Tibial nerve (tissue), 4 donors: Measurements from ENCODE around the gene CYBA.

Experiments used
- EP300 ChIP-seq, 2 donors: sonication (generic); formaldehyde crosslinking; IDR thresholded peaks; one replicate each; pipeline ENCODE4 v1.6.1; 2017; ENCODE audit warnings: antibody characterized with exemption in 2 of 2, mild to moderate bottlenecking in 1 of 2
- POLR2A ChIP-seq, 2 donors: fragments of 450-650 bp; IDR thresholded peaks; one replicate each; pipeline ENCODE4 v1.6.1; 2017; ENCODE audit warnings: antibody characterized with exemption in 2 of 2, mild to moderate bottlenecking in 2 of 2, moderate library complexity in 2 of 2
- TF ChIP-seq, protein P1 (sequence below), 5 experiments: fragments of 200-600 bp in 3 of 5; fragments of 450-650 bp in 2 of 5; sonication (generic) in 3 of 5; IDR thresholded peaks; one replicate each; pipeline ENCODE4 v1.5.1; 2016 to 2019; ENCODE audit warnings: antibody characterized with exemption in 5 of 5, mild to moderate bottlenecking in 3 of 5, moderate library complexity in 2 of 5

GRCh38 chr16:88662222-88662842 lies 11.5 kb upstream of the CYBA start:
- TF ChIP-seq, protein P1, sequence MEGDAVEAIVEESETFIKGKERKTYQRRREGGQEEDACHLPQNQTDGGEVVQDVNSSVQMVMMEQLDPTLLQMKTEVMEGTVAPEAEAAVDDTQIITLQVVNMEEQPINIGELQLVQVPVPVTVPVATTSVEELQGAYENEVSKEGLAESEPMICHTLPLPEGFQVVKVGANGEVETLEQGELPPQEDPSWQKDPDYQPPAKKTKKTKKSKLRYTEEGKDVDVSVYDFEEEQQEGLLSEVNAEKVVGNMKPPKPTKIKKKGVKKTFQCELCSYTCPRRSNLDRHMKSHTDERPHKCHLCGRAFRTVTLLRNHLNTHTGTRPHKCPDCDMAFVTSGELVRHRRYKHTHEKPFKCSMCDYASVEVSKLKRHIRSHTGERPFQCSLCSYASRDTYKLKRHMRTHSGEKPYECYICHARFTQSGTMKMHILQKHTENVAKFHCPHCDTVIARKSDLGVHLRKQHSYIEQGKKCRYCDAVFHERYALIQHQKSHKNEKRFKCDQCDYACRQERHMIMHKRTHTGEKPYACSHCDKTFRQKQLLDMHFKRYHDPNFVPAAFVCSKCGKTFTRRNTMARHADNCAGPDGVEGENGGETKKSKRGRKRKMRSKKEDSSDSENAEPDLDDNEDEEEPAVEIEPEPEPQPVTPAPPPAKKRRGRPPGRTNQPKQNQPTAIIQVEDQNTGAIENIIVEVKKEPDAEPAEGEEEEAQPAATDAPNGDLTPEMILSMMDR (IDR thresholded peaks at IDR 0.05) = no peak
- TF ChIP-seq POLR2A (IDR thresholded peaks at IDR 0.05) (no peak), EP300 (IDR thresholded peaks at IDR 0.05) (no peak)
